HepG2 (cell line): Measurements from ENCODE around the gene DPEP1. TPM values are rescaled to one million over a fixed set of nuclear protein-coding genes. Genes with fewer than 3 reads are reported as not detected.
A peak's percentile ranks its signal among the peaks of the same experiment; 100 is the strongest.

ENCODE experiments used
- AGO2 ChIP-seq: fragments of 200-400 bp; formaldehyde crosslinking; optimal IDR thresholded peaks from 2 replicates; pipeline ENCODE3; 2017; ENCODE audit warnings: mild to moderate bottlenecking, low read depth, low read length, moderate library complexity
- ATF4 ChIP-seq, 2 experiments: fragments of 450-650 bp in 1 of 2; sonication (generic) in 1 of 2; formaldehyde crosslinking; IDR thresholded peaks; 2 replicates each; pipeline versions ENCODE4 v1.5.0 to v1.8.0; 2020 to 2022; ENCODE audit warnings: mild to moderate bottlenecking in 1 of 2, missing genetic modification reagents in 1 of 2
- ATF7-NPFF ChIP-seq: sonication (generic); formaldehyde crosslinking; IDR thresholded peaks from 2 replicates; pipeline ENCODE4 v1.8.1; 2023; ENCODE audit warnings: mild to moderate bottlenecking, low read depth, missing genetic modification reagents, moderate library complexity
- BORCS8-MEF2B ChIP-seq: sonication (generic); formaldehyde crosslinking; IDR thresholded peaks from 2 replicates; pipeline ENCODE4 v1.8.0; 2022; ENCODE audit warnings: mild to moderate bottlenecking, missing genetic modification reagents
- CHCHD3 ChIP-seq: sonication (generic); formaldehyde crosslinking; IDR thresholded peaks from 2 replicates; pipeline ENCODE4 v1.8.0; 2022; ENCODE audit warnings: mild to moderate bottlenecking, missing genetic modification reagents, moderate library complexity
- E2F2 ChIP-seq: sonication (generic); formaldehyde crosslinking; IDR thresholded peaks from 2 replicates; pipeline ENCODE4 v1.4.0; 2020; ENCODE audit warnings: missing genetic modification reagents, borderline replicate concordance
- ESRRA ChIP-seq: sonication (generic); formaldehyde crosslinking; IDR thresholded peaks from 2 replicates; pipeline ENCODE4 v1.5.1; 2020; ENCODE audit warnings: mild to moderate bottlenecking, low read depth, missing genetic modification reagents
- HNRNPH1 ChIP-seq: fragments of 200-400 bp; formaldehyde crosslinking; optimal IDR thresholded peaks from 2 replicates; pipeline ENCODE3; 2017; ENCODE audit warnings: mild to moderate bottlenecking, low read depth, low read length
- JUN ChIP-seq: sonication (generic); formaldehyde crosslinking; IDR thresholded peaks from 2 replicates; pipeline ENCODE4 v1.4.0; 2020; ENCODE audit warnings: mild to moderate bottlenecking, missing genetic modification reagents
- JUND ChIP-seq: sonication (generic); formaldehyde crosslinking; IDR thresholded peaks from 2 replicates; pipeline ENCODE4 v1.8.0; 2022; ENCODE audit warnings: mild to moderate bottlenecking, missing genetic modification reagents
- NCOA5 ChIP-seq: sonication (generic); formaldehyde crosslinking; IDR thresholded peaks from 2 replicates; pipeline ENCODE4 v1.4.0; 2020; ENCODE audit warnings: missing genetic modification reagents
- NFIB ChIP-seq: sonication (generic); formaldehyde crosslinking; IDR thresholded peaks from 2 replicates; pipeline ENCODE4 v1.9.0; 2021; ENCODE audit warnings: missing genetic modification reagents, mild to moderate bottlenecking, borderline replicate concordance
- NFIC ChIP-seq: IDR thresholded peaks from 2 replicates; pipeline ENCODE4 v1.6.1; 2012; ENCODE audit warnings: mild to moderate bottlenecking, low read length, inconsistent platforms
- NR3C1 ChIP-seq: sonication (generic); formaldehyde crosslinking; IDR thresholded peaks from 2 replicates; pipeline ENCODE4 v1.4.0; 2020; ENCODE audit warnings: missing genetic modification reagents
- PHF5A ChIP-seq: IDR thresholded peaks from one replicate; pipeline ENCODE4 v1.6.1; 2018; ENCODE audit warnings: low read depth, missing genetic modification reagents; ENCODE audit not compliant: unreplicated experiment
- PTBP1 ChIP-seq: fragments of 200-400 bp; formaldehyde crosslinking; IDR thresholded peaks from 2 replicates; pipeline ENCODE4 v1.6.1; 2018; ENCODE audit warnings: low read length, low read depth; ENCODE audit not compliant: poor library complexity, severe bottlenecking
- ZBTB25 ChIP-seq: IDR thresholded peaks from 2 replicates; pipeline ENCODE4 v1.6.1; 2018; ENCODE audit warnings: missing genetic modification reagents
- ZBTB37 ChIP-seq: sonication (generic); formaldehyde crosslinking; IDR thresholded peaks from 2 replicates; pipeline ENCODE4 v1.4.0; 2020; ENCODE audit warnings: mild to moderate bottlenecking, missing genetic modification reagents
- ZMAT3 ChIP-seq: sonication (generic); formaldehyde crosslinking; conservative IDR thresholded peaks from 2 replicates; pipeline ENCODE4 v1.7.0; 2021; ENCODE audit warnings: missing genetic modification reagents
- ZNF230 ChIP-seq: sonication (generic); formaldehyde crosslinking; IDR thresholded peaks from 2 replicates; pipeline ENCODE4 v1.4.0; 2020; ENCODE audit warnings: mild to moderate bottlenecking, missing genetic modification reagents
- ZNF44 ChIP-seq: sonication (generic); formaldehyde crosslinking; IDR thresholded peaks from 2 replicates; pipeline ENCODE4 v1.5.1; 2020; ENCODE audit warnings: mild to moderate bottlenecking, missing genetic modification reagents
- ZNF577 ChIP-seq: sonication (generic); formaldehyde crosslinking; IDR thresholded peaks from 2 replicates; pipeline ENCODE4 v1.4.0; 2020; ENCODE audit warnings: mild to moderate bottlenecking, low read depth, missing genetic modification reagents, borderline replicate concordance
- ZNF790 ChIP-seq: sonication (generic); formaldehyde crosslinking; IDR thresholded peaks from 2 replicates; pipeline ENCODE4 v1.8.0; 2022; ENCODE audit warnings: missing genetic modification reagents, mild to moderate bottlenecking, borderline replicate concordance
- polyA plus RNA-seq, 8 experiments: library from polyadenylated mRNA; depleted of rRNA in 3 of 8; stranded (reverse) in 7 of 8; unstranded in 1 of 8; fragments of >200 nt; fragmentation: Illumina TruSeq in 4 of 8; extraction: Trizol in 4 of 8; gene quantifications; 2 replicates each; pipeline versions ENCODE4 v1.2.1 to v1.2.3, GENCODE V29; 2011 to 2016; ENCODE audit warnings: low read depth in 4 of 8, missing spikeins in 1 of 8, mixed read lengths in 1 of 8; ENCODE audit not compliant: insufficient read depth in 1 of 8
- total RNA-seq, 5 experiments: library from RNA; depleted of rRNA; stranded (reverse); fragments of >200 nt; fragmentation: Illumina TruSeq; extraction: Trizol; gene quantifications; 2 replicates each; pipeline ENCODE4 v1.2.3, GENCODE V29; 2016; ENCODE audit warnings: low read depth in 1 of 5

Gene DPEP1
- total and polyA plus RNA-seq, 2 of the 13 experiments (the other 11 are each of a cell fraction or from before 2014, with no cell fraction given), result 37.6 to 52.2 TPM

- 0 out of 2 replicates have a peak, but pooled peaks have one; percentile 59 for TF ChIP-seq E2F2 (CRISPR knock-in tag)
- no peak for TF ChIP-seq NCOA5 (CRISPR knock-in tag)
- no peak for TF ChIP-seq NFIB (CRISPR knock-in tag)
- peak; percentile 2 for TF ChIP-seq PHF5A (CRISPR knock-in tag)
- peak; percentile 94 for TF ChIP-seq AGO2
- 0 out of 2 replicates have a peak, but pooled peaks have one; percentile 39 for TF ChIP-seq CHCHD3 (CRISPR knock-in tag)
- TF ChIP-seq ZNF230 (CRISPR knock-in tag), result peak; percentile 5; the same call in 1 of the 2 replicates
- 0 out of 2 replicates have a peak, but pooled peaks have one; percentile 13 for TF ChIP-seq NFIC
- TF ChIP-seq ZBTB25, result 0 out of 2 replicates have a peak, but pooled peaks have one; percentile 18
- TF ChIP-seq ZBTB37 (CRISPR knock-in tag), result no peak
- no peak for TF ChIP-seq ZNF44 (CRISPR knock-in tag)
- TF ChIP-seq JUN (CRISPR knock-in tag), result 0 out of 2 replicates have a peak, but pooled peaks have one; percentile 50
- TF ChIP-seq JUND (CRISPR knock-in tag), result peak; percentile 11; the same call in 1 of the 2 replicates
- 0 out of 2 replicates have a peak, but pooled peaks have one; percentile 41 for TF ChIP-seq ATF7-NPFF (CRISPR knock-in tag)
- no peak for TF ChIP-seq PTBP1
- TF ChIP-seq ZMAT3 (CRISPR knock-in tag), result peak; percentile 50; the same call in 1 of the 2 replicates
- TF ChIP-seq ATF4 (CRISPR knock-in tag; IDR thresholded peaks at IDR 0.05), result 0 out of 4 replicates have a peak, but pooled peaks of 1 of the 2 experiments have one; percentile 54
- no peak for TF ChIP-seq ZNF577 (CRISPR knock-in tag)
- peak; percentile 41 for TF ChIP-seq HNRNPH1
- 0 out of 2 replicates have a peak, but pooled peaks have one; percentile 18 for TF ChIP-seq BORCS8-MEF2B (CRISPR knock-in tag)
- no peak for TF ChIP-seq NR3C1 (CRISPR knock-in tag)
- peak; percentile 52; the same call in 1 of the 2 replicates for TF ChIP-seq ESRRA (CRISPR knock-in tag)
- TF ChIP-seq ZNF790 (CRISPR knock-in tag), result 0 out of 2 replicates have a peak, but pooled peaks have one; percentile 44
Observed at GRCh38 chr16:89565256-89565505, 48.3 kb upstream of the DPEP1 start (continued).
